NCI-H2081 (cell line): ENCODE results near the gene DGAT2L6.

Source experiments
- DNase-seq, 2 experiments: peaks; one replicate each; lab custom pipeline; 2025; lab: John Stamatoyannopoulos, UW

The DGAT2L6 gene

GRCh38 chrX:70176938-70177533 lies at the start of gene DGAT2L6:
DGAT2L6 (plus strand) TSS chrX:70177483; CDS start chrX:70177583, 100 bp downstream.
- peak in 1 of 2 experiments; percentile 6 for DNase-seq

DNA sequence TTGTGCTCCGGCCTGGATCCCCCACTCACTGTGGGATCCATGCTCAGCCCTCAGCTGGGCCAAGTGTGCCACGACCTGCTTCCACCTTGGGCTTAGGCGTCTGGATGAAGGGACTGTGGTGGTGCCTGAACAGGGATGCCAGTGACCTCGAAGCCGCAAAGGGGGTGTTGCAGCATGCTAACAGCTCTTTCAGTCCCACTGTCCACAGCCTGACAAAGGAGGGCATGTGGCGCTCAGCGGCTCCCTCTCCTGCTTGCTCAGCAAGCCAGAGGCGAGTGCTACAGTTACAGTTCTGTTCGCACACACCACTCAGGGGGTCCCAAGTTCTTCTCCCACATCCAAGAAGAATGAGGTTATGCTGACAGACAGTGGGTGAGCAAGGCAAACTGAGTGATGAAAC lies 49.2 kb upstream of the DGAT2L6 start:
- no peak for DNase-seq

DNA sequence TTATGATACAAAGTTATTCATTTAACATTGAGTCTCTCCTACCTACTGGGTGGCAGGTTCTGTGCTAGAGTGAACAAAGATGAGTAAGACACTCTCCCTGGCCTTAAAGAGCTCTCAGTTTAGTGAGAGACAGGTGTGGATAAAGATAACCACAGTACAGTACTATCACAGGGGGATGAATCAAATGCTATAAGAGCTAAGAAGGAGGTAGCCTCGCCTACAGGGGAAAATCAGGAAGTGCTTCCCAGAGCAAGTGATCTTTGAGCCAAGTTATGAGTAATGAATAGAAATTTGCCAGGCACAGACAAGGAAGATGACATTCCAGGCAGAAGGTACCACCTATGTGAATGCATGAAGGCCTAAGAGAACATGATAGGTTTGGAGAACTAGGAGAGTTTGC lies 47.5 kb upstream of the DGAT2L6 start:
- DNase-seq = no peak

DNA sequence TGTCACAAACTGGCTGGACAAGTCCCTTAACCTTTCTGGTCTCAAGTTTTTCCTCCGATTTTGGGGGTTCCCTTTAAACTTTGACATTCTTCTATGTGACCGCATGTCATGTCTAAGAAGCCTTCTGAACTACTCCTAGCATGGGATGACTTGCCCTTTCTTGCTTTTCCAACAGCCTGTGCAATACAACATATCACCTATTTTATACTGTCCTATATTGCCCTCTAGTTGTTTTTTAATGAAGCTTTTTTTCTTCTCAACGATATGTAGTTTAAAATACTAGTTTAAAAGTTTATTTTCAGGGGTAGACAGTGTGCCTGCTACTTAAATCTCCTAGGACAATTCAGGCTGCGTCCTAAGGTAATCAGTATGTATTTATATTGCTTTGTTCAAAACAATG lies 45.1 kb upstream of the DGAT2L6 start:
- DNase-seq = no peak

DNA sequence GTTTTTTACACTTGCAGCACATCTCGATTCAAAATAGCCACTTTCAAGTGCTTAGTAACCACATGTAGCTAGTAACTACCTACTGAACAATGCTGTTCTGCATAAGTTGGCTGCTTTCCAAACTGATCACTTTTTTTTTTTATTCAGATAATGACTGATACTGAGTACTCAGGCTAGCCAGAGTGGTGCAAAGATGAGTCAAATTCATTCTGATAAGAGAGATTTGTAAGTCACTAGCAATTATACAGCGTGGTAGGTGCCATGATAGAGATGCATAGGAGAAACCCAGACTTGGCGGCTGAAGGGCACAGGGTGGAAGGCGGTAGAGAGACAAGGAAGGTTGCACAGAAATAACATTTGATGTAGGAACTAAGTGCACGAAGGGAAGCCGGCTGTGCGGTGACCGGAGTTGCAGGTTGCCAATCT lies 44.4 kb upstream of the DGAT2L6 start:
- DNase-seq = no peak

GRCh38 chrX:70133303-70134115 lies 43.8 kb upstream of the DGAT2L6 start, which contains the start of gene IGBP1:
IGBP1 (plus strand) TSS chrX:70133447; CDS start chrX:70133948, 501 bp downstream.
- DNase-seq = peak; percentile 86 to 88

- peak in 1 of 2 experiments; percentile 43 for DNase-seq
These were observed 43.2 kb upstream of the DGAT2L6 start for GRCh38 chrX:70134116-70134477.

GRCh38 chrX:70138622-70139021 lies 38.7 kb upstream of the DGAT2L6 start:
- DNase-seq = no peak

GRCh38 chrX:70139736-70140135 lies 37.5 kb upstream of the DGAT2L6 start:
- no peak for DNase-seq

GRCh38 chrX:70141373-70141772 lies 35.9 kb upstream of the DGAT2L6 start:
- no peak for DNase-seq

DNA sequence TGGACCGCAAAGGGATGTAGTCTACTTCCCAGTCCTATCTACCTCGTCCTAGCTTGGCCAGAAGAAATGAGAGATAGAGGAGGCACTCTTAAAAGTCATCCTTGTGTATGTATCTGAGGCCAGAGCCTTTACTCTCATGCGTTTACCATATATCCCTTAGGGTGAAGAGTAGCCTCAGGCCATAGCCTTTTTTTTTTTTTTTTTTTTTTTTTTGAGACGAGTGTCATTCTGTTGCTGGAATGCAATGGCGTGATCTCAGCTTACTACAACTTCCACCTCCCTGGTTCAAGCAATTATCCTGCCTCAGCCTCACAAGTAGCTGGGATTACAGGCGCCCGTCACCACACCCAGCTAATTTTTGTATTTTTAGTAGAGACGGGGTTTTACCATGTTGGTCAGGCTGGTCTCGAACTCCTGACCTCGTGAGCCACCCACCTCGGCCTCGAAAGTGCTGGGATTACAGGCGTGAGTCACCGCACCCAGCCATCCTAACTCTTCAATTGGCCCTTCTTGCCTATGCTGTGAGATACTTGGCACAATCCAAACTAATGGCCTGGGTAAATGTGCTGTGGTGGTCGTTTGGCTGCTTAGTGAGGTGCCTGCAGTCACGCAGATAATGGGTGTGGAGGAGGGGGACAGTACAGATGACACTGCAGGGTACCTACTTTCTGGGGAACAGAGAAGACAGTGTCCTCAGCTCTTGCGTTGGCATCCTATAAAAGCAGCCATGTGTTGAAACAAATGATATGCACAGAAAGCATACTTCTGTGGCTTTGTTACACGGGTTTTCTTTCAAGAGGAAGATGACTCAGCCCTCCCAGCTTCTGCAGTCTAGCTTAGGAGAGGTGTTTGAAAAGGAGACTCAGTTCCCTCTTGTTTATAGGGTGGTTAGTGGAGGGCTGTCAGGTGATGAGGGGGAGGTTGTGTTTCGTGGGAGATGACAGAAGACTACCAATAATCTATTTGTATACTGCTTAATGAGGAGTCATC lies 10.4 kb upstream of the DGAT2L6 start:
- no peak for DNase-seq

DNA sequence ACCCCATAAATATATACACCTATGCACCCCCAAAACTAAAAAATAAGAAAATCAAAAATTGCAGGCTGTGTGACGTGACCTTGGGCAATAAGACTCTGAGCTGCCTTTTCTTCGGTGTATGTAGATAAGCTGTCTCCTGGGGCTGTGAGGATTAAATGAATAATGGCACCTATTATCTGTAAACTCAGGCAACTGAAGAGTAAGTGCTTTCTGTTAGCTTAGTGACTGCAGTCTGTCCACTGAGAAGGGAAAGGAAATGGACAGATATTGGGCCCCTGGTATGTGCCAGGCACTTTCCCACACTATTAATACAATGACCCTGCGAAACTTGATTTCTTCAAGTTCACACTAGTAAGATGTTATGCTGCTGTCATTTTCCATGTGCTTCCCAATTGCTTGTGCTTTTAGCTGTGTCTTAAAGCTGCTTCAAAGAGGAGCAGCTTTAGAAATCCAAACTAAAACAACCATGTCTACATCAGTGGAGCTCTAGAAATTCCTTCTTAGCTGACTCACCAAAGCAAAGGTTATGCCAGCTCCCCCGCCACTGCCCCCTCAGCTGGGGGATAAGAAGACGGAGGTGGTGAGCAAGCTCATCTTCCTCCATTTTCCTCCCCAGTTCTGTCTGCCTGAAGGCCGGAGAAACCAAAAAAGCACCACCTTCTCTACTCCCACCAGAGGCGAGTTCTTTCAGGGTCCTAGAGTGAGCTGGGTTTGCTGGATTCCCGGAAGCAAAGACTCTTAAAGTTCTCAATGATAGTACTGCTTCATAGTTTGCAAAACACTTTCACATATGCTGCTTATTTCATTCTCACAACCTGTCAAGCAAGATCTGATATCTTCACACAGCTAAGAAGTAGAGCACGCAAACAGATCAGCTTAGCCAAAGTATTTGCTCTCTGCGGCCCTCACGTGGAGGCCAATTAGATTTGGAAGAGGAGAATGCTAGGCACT lies 8.8 kb upstream of the DGAT2L6 start:
- no peak for DNase-seq

GRCh38 chrX:70169281-70169680 lies 8.0 kb upstream of the DGAT2L6 start:
- no peak for DNase-seq

- DNase-seq = no peak
These were observed 5.7 kb upstream of the DGAT2L6 start for GRCh38 chrX:70171624-70172023.

DNA sequence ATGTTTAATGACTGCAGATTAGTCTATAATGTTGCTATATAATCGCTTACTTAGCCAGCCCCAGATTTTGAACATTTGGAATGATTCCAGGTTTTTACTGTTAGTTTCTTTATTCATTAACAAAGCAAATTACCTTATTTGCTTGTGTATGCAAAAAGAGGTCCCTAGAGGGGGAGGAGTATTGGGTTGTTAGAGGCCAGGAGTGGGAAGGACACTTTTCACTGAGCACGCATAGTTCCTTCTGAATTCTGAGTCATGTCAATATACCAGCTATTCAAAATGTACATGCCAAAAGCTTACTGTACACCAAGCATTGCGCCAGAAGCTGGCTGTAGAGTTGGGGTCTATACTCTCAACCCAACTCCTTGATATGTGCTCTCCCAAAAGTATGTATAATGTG lies 5.1 kb upstream of the DGAT2L6 start:
- DNase-seq = no peak

DNA sequence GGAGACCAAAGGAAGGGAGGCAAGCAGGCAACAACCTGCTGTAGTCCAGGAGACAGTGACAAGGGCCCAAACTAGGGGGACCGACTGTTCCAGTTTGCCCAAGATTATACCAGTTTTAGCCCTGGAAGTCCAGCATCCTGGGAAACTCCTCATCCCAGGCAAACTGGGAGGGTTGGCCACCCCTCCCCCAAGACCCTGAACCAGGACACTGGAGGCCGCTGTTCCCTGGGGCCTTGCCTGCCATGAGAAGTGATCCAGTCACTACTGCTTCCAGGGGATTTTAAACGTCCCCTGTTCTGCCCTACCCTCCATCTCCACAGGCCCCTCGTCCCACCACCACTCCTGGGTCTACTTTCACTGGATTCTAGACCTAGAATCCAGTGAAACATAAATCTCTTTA lies 4.3 kb upstream of the DGAT2L6 start:
- DNase-seq = no peak

DNA sequence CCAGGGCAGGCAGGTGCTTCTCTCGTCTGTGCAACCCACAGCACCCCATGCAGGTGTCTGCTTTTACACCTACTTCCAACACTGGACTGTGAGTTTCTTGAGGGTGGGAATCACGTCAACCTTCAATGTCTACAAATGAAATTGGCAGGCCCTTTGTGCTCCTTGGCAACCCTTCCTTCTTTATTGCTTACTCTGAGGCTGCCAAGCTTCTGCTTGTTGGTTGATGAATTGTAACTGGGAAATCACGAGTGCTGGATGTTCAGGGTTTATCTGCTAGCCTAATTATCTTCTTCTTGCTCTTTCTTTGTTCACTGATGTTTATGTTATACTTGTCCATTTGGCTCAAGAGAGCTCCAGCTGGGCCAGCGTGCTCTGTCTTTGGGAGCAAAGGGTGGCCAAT lies 2.5 kb upstream of the DGAT2L6 start:
- no peak for DNase-seq

GRCh38 chrX:70175338-70175737 lies 1.9 kb upstream of the DGAT2L6 start:
- DNase-seq = no peak

DNA sequence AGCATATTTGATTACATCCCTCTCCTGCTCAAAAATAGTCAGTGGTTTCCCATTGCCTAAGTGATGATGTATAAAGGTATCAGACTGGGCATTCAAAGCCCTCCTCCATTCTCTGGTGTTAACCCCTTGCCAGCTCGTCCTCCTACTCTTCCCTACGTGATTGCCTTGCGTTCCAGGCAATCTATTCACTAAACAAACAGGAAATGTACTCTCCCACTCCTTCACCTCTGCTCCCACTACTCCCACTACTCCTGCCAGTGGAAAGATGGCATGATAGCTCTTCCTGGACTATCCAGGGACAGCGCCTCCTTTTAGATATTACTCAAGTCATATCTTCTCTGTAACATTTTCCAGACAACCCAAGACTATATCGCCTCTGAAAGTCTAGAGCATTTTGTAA lies 5.8 kb downstream of the DGAT2L6 start:
- no peak for DNase-seq

- no peak for DNase-seq
These were observed 12.9 kb downstream of the DGAT2L6 start for GRCh38 chrX:70190225-70190624.
